ENCODE results near the gene KLF11. TPM values are rescaled to one million over a fixed set of nuclear protein-coding genes. Genes with fewer than 3 reads are reported as not detected.
"Not testable (repeated sequence)": the region's sequence is repeated elsewhere in the genome, so short reads cannot be mapped to it uniquely, and the experiment has no call there.

KLF11 gene
- total and polyA plus RNA-seq, 2 of the 8 experiments (the other 6 are each of a cell fraction or from before 2014, with no cell fraction given), result 6.4 to 10.1 TPM

DNA sequence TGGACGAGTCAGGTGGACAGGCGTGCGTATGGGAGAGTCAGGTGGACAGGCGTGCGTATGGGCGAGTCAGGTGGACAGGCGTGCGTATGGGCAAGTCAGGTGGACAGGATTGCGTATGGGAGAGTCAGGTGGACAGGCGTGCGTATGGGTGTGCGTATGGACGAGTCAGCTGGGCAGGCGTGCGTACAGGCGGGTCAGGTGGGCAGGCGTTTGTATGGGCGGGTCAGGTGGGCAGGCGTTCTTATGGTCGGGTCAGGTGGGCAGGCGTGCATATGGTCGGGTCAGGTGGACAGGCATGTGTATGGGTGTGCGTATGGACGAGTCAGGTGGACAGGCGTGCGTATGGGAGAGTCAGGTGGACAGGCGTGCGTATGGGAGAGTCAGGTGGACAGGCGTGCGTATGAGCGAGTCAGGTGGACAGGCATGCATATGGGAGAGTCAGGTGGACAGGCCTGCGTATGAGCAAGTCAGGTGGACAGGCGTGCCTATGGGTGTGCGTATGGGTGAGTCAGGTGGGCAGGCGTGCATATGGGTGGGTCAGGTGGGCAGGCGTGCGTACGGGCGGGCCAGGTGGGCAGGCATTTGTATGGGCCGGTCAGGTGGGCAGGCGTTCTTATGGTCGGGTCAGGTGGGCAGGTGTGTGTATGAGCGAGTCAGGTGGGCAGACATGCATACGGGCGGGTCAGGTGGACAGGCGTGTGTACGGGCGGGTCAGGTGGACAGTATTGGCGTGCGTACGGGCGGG is 32.3 kb upstream of the KLF11 start:
- H3K23me2 ChIP-seq (ENCODE audit: low read depth, low read length); H3K4me1 ChIP-seq (replicated peaks in 1 of 4; ENCODE audit: control insufficient read depth in 3 of 4, insufficient read depth in 4 of 4, low read length in 3 of 4); H3K79me2 ChIP-seq (ENCODE audit: control insufficient read depth in 1 of 2, insufficient read depth in 2 of 2, low read length in 2 of 2); H4K20me1 ChIP-seq (replicated peaks in 1 of 2; ENCODE audit: control insufficient read depth in 1 of 2, insufficient read depth in 2 of 2, low read length in 2 of 2); H3K4ac ChIP-seq (replicated peaks; ENCODE audit: insufficient read length, low read depth, low read length); H2BK12ac ChIP-seq (ENCODE audit: low read depth, low read length); H2BK15ac ChIP-seq (ENCODE audit: low read length); H3K9ac ChIP-seq (replicated peaks in 1 of 4; ENCODE audit: extremely low read depth in 1 of 4, low read depth in 3 of 4, low read length in 3 of 4); H4K5ac ChIP-seq (ENCODE audit: insufficient read length, low read depth, low read length); H4K91ac ChIP-seq (replicated peaks; ENCODE audit: insufficient read length, low read length); FAIRE-seq; H3K36me3 ChIP-seq (ENCODE audit: control insufficient read depth in 2 of 4, insufficient read depth in 4 of 4, low read length in 3 of 4); H2AK5ac ChIP-seq (ENCODE audit: low read depth, low read length); H3K23ac ChIP-seq (ENCODE audit: insufficient read length); H4K8ac ChIP-seq (ENCODE audit: extremely low read depth, insufficient read depth, low read length); H3K18ac ChIP-seq (ENCODE audit: extremely low read depth, low read length); H3K4me2 ChIP-seq (ENCODE audit: insufficient read depth in 1 of 2, low read depth in 2 of 2, low read length in 2 of 2); H3K4me3 ChIP-seq (ENCODE audit: extremely low read depth in 1 of 4, insufficient read depth in 2 of 4, low read depth in 3 of 4, low read length in 4 of 4); H2BK20ac ChIP-seq (ENCODE audit: low read length); H2AFZ ChIP-seq (ENCODE audit: low read length); H3K79me1 ChIP-seq (ENCODE audit: low read depth, low read length); H3K27me3 ChIP-seq (replicated peaks in 1 of 4; ENCODE audit: control insufficient read depth in 3 of 4, extremely low read depth in 1 of 4, insufficient read depth in 3 of 4, low read length in 3 of 4); POLR2A ChIA-PET (ENCODE audit: partially characterized antibody); H3K14ac ChIP-seq (ENCODE audit: insufficient read length); DNase-seq (ENCODE audit: low read depth in 1 of 2, low spot score in 2 of 2); H3K27ac ChIP-seq (ENCODE audit: low read depth, low read length); H3K9me3 ChIP-seq (ENCODE audit: insufficient read depth in 2 of 2, low read depth in 1 of 2, low read length in 1 of 2); H2BK5ac ChIP-seq (ENCODE audit: low read depth, low read length); H3K56ac ChIP-seq (replicated peaks; ENCODE audit: insufficient read length, low read depth, low read length); H2BK120ac ChIP-seq (replicated peaks; ENCODE audit: low read depth, low read length): not testable (repeated sequence)
- WGBS, 2 experiments (ENCODE audit: extremely low coverage in 1 of 2, insufficient coverage in 1 of 2, insufficient read length in 1 of 2, insufficient replicate concordance in 2 of 2, low coverage in 1 of 2, low lambda C conversion rate in 2 of 2, missing lambda C conversion rate in 1 of 2), result 92% methylated on average over 51 of the region's 52 CpGs; no CpG with 5 or more reads in 1 of the 2 experiments
- CTCF ChIA-PET (ENCODE audit: partially characterized antibody), result interaction anchor here (0.7 kb wide), 1 partner anchor 908 kb away, joined by 4 read pairs; no protein-coding TSS in a partner anchor
